ENCODE data around the gene LGALS7. TPM values are rescaled to one million over a fixed set of nuclear protein-coding genes. Genes with fewer than 3 reads are reported as not detected.
"Not testable (repeated sequence)": the region's sequence is repeated elsewhere in the genome, so short reads cannot be mapped to it uniquely, and the experiment has no call there.

Gene LGALS7
- total RNA-seq, 1 donor from 2014 or later, result not detected

DNA sequence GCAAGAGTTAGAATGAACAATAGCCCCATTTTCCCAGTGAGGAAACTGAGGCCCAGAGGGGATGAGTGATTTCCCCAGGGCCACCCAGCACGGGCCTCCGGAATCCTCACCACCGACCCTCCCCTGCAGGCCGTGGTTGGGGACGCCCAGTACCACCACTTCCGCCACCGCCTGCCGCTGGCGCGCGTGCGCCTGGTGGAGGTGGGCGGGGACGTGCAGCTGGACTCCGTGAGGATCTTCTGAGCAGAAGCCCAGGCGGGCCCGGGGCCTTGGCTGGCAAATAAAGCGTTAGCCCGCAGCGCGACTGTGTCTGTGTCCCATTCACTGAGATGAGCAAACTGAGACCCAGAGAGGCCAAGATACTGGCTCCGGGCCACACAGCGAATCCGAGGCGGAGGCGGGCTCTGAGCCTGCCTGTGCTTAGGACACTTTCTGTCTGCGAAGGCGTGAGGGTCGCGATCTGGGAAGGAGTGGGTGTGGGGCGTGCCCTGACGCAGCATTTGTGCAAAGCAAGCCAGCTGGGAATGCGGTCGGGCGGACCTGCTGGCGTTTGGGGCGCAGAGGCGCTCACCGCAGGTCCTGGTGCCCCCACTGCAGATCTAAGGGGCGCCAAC is 18.2 kb upstream of the LGALS7 start:
- intact Hi-C loops (cut with micrococcal nuclease); H3K27ac Mint-ChIP-seq; H3K9me3 Mint-ChIP-seq; H3K36me3 Mint-ChIP-seq (ENCODE audit: low read depth); DNase-seq; H3K4me3 Mint-ChIP-seq; H3K4me1 Mint-ChIP-seq; H3K27me3 Mint-ChIP-seq: not testable (repeated sequence)

DNA sequence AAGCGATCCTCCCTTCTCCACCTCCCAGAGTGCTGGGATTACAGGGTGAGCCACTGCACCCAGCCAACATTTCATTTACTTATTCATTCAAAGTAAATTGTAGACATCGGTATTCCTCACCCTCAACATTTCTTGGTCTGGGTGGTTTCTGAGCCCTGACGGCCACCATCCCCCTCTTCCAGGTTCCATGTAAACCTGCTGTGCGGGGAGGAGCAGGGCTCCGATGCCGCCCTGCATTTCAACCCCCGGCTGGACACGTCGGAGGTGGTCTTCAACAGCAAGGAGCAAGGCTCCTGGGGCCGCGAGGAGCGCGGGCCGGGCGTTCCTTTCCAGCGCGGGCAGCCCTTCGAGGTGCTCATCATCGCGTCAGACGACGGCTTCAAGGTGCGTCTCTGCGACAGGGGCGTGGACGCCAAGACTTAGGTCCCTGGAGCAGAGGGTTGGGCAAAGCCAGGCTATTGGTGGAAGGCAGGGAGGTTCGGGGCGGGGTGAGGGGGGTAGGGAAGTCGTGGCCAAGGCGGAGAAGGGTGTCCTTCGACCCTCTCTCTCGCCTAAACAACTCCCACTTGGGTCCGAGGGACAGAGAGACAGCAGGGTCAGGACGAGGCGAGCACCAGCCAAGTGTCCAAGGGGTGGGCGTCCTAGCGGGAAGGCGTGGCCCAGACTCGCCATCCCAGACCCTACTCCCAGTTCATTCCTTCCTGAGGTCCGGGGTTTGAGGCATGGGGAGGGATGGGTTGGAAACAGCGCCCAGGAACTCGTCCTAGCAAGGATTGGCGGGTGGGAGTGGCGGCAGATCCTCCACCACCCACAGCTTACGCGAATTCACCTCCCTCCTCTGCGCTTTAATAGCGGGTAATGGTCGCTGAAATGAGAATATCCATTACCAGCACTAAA is 17.4 kb upstream of the LGALS7 start:
- intact Hi-C loops (cut with micrococcal nuclease); DNase-seq; H3K36me3 Mint-ChIP-seq (ENCODE audit: low read depth); H3K9me3 Mint-ChIP-seq; H3K27ac Mint-ChIP-seq; H3K4me1 Mint-ChIP-seq; H3K4me3 Mint-ChIP-seq; H3K27me3 Mint-ChIP-seq: not testable (repeated sequence)

DNA sequence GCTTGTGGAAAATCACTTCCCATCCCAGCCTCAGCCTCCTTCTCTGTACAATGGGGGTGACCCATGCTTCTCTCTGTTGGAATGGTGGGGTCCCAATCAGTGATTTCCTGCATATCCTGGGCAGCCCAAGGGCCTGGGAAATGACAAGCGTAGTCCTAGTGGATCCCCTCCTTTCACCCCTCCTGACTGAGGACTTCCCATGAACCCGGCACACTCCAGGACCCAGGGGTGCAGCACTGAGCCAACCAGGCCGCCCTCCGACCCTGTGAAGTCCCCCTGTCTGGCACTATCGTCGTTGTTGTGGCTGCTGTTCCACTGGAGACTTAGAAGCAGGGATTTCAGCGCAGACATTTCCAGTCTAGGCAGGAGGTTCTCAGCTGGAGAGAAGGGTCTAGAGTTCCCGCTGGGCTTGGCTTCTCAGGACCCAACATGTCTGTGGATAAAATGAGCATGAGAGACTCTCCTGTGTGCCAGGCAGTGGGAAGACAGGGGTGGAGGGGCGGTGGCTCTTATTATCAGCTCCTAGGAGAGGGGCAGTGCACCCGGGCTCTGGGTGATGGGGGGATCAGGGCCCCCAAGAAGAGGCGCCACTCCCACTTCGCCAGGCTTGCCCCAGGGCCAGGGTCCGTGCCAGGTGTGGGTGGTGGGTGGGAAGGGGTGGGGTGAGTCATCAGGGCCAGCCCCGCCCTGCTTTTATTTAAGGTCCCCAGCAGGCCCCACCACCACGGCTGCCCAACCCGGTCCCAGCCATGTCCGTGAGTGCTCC is 15.3 kb upstream of the LGALS7 start, which contains the start of gene LGALS7B:
Gene LGALS7B (plus strand): TSS at position 723 of the 766 bp plus-strand sequence. CDS start 27 bp downstream, at position 750.
- peak within 1 kb of the TSS; percentile 53 for H3K27ac Mint-ChIP-seq
- H3K36me3 Mint-ChIP-seq (ENCODE audit: low read depth), result no peaks in the 10 kb centered on the region
- intact Hi-C loops (cut with micrococcal nuclease), result no loop called here

DNA sequence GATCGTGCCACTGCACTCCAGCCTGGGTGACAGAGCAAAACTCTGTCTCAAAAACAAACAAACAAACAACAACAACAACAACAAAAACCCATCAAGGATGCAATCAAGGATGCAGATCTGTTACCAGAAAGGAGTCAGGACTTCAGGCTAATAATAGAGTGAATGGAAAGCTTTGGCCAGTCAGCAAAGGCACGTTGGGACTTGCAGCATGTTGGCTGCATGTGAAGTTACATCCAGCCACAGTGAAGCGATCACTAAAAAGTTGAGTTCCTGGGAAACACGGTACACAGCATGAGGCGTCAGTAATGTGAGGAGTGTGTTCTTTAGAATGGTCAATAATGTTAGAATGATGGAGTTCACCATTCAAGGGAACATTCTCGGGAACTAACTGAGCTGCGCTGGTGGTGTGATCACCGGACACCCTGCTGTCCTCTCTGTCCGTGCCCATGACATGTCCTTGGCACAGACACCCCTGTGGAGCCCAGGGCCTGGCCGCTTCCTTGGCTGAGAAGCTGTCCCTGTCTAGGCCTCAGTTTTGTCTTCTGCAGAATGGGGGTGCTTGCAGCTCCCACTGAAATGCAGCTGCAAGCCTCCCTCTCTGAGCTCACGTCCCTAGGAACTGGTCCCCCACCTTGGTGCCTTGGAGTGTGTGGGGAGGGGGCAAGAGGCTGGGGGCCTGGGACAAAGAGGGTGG is 13.4 kb upstream of the LGALS7 start:
- H3K36me3 Mint-ChIP-seq (ENCODE audit: low read depth), result no peaks in the 10 kb centered on the region
- no peaks in the 10 kb centered on the region for H3K4me1 Mint-ChIP-seq
- no peak overlapping the region for H3K27ac Mint-ChIP-seq
- H3K9me3 Mint-ChIP-seq, result no peaks in the 10 kb centered on the region
- no peak for DNase-seq
- no peak overlapping the region for H3K4me3 Mint-ChIP-seq
- intact Hi-C loops (cut with micrococcal nuclease), result no loop called here
- H3K27me3 Mint-ChIP-seq, result peaks cover under 1% of the 10 kb centered on the region

More for the DNA sequence above, 15.3 kb upstream of the LGALS7 start, which contains the start of gene LGALS7B:
- H3K9me3 Mint-ChIP-seq, result no peaks in the 10 kb centered on the region
- H3K27me3 Mint-ChIP-seq, result peaks cover 2% of the 10 kb centered on the region
- DNase-seq, result no peak
- H3K4me1 Mint-ChIP-seq, result peaks cover 3% of the 10 kb centered on the region
- H3K4me3 Mint-ChIP-seq, result no peak within 1 kb of the TSS

DNA sequence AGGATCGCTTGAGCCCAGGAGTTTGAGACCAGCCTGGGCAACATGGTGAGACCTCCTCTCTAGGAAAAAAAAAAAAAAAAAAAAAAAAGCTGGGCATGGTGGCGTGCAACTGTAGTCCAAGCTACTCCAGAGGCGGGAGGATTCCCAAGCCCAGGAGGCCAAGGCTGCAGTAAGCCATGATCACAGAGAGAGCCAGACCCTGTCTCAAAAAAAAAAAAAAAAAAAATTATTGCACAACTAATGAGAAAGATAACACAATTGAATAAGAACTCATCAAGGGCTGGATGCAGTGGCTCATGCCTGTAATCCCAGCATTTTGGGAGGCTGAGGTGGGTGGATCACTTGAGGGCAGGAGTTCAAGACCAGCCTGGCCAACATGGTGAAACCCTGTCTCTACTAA is 12.7 kb upstream of the LGALS7 start:
- not testable (repeated sequence) for H3K27ac Mint-ChIP-seq, H3K4me3 Mint-ChIP-seq, H3K9me3 Mint-ChIP-seq

DNA sequence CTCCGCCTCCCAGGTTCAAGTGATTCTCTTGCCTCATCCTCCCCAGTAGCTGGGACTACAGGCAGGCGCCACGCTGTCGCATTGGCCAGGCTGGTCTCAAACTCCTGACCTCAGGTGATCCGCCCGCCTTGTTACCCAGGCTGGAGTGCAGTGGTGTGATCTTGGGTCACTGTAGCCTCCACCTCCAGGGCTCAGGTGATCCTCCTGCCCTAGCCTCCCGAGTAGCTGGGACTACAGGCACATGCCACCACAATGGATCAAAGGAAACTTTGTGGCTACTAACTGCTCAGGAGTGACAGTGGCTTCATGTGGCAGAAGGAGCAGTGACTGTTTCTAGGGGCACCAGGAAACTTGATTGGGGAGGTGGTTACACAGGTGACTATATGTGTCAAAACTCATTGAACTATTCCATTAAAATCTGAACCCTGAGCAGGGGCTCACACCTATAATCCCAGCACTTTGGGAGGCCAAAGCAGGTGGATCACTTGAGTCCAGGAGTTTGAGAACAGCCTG is 11.9 kb upstream of the LGALS7 start:
- intact Hi-C loops (cut with micrococcal nuclease), result no loop called here
- H3K9me3 Mint-ChIP-seq, result no peaks in the 10 kb centered on the region
- no peak overlapping the region for H3K27ac Mint-ChIP-seq

More for the DNA sequence above, 12.7 kb upstream of the LGALS7 start:
- intact Hi-C loops (cut with micrococcal nuclease); DNase-seq; H3K4me1 Mint-ChIP-seq; H3K27me3 Mint-ChIP-seq; H3K36me3 Mint-ChIP-seq (ENCODE audit: low read depth): not testable (repeated sequence)

DNA sequence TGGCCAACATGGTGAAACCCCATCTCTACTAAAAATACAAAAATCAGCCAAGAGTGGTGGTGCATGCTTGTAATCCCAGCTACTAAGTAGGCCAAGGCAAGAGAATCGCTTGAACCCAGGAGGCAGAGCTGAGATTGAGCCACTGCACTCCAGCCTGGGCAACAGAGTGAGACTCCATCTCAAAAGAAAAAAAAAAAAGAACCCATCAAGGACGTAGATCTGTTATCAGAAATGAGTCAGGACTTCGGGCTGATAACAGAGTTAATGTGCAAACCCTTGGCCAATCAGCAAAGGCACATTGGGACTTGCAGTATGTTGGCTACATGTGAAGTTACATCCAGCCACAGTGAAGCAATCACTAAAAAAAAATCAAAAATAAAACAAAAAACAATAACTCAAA is 10.9 kb upstream of the LGALS7 start:
- DNase-seq, result no peak
- no peak overlapping the region for H3K27ac Mint-ChIP-seq
- H3K27me3 Mint-ChIP-seq, result peaks cover 7% of the 10 kb centered on the region
- no peaks in the 10 kb centered on the region for H3K4me1 Mint-ChIP-seq
- intact Hi-C loops (cut with micrococcal nuclease), result no loop called here
- H3K4me3 Mint-ChIP-seq, result no peak overlapping the region
- H3K9me3 Mint-ChIP-seq, result no peaks in the 10 kb centered on the region
- no peaks in the 10 kb centered on the region for H3K36me3 Mint-ChIP-seq (ENCODE audit: low read depth)

More for the DNA sequence above, 11.9 kb upstream of the LGALS7 start:
- no peak for DNase-seq
- Mint-ChIP-seq H3K4me1 (no peaks in the 10 kb centered on the region), H3K36me3 (ENCODE audit: low read depth) (no peaks in the 10 kb centered on the region), H3K27me3 (peaks cover 6% of the 10 kb centered on the region), H3K4me3 (no peak overlapping the region)

DNA sequence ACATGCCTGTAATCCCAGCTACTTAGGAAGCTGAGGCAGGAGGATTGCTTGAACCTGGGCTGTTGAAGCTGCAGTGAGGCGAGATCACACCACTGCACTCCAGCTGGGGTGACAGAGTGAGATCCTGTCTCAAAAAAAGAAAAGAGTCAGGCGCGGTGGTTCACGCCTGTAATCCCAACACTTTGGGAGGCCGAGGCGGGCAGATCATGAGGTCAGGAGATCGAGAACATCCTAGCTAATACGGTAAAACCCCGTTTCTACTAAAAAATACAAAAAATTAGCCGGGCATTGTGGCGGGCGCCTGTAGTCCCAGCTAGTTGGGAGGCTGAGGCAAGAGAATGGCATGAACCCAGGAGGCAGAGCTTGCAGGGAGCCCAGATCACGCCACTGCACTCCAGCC is 8.9 kb upstream of the LGALS7 start:
- H3K4me1 Mint-ChIP-seq; H3K27ac Mint-ChIP-seq; H3K9me3 Mint-ChIP-seq; intact Hi-C loops (cut with micrococcal nuclease); DNase-seq; H3K36me3 Mint-ChIP-seq (ENCODE audit: low read depth); H3K4me3 Mint-ChIP-seq: not testable (repeated sequence)
- H3K27me3 Mint-ChIP-seq, result peaks cover 12% of the 10 kb centered on the region

DNA sequence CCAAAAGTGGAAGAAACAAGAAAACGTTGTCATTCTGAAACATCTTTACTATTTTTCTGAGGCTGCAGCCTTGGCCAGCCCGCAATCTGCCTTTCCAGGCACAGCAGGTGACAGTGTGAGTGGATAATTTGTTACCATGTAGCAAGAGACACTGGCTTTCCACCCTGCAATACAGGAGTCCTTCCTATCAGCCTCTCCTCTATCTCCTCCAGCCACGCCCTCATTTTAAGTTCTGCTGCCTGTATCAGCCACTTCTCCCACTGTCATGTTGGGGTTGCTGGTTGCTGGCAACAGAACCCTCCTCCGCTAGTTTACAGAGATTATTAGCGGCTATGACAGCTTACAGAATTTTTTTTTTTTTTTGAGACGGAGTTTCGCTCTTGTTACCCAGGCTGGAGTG is 7.7 kb upstream of the LGALS7 start:
- DNase-seq, result no peak
- Mint-ChIP-seq H3K4me1 (no peaks in the 10 kb centered on the region), H3K27me3 (peaks cover 12% of the 10 kb centered on the region), H3K36me3 (ENCODE audit: low read depth) (no peaks in the 10 kb centered on the region), H3K4me3 (no peak overlapping the region), H3K27ac (no peak overlapping the region), H3K9me3 (no peaks in the 10 kb centered on the region)
- intact Hi-C loops (cut with micrococcal nuclease), result no loop called here

DNA sequence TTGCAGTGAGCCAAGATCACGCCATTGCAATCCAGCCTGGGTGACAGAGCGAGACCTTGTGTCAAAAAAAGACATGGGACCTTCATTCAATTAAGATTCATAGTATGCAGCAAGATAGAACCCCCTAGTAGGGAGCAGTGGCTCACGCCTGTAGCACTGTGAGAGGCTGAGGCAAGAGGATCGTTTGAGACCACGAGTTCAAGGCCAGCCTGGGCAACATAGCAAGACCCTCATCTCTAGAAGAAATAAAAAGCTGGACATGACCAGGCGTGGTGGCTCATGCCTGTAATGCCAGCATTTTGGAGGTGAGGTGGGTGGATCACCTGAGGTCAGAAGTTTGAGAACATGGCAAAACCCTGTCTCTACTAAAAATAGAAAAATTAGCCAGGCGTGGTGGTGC is 7.1 kb upstream of the LGALS7 start:
- DNase-seq, result no peak
- H3K27me3 Mint-ChIP-seq, result peaks cover 12% of the 10 kb centered on the region
- no peaks in the 10 kb centered on the region for H3K4me1 Mint-ChIP-seq
- H3K4me3 Mint-ChIP-seq, result no peak overlapping the region
- intact Hi-C loops (cut with micrococcal nuclease), result no loop called here
- H3K27ac Mint-ChIP-seq, result no peak overlapping the region
- H3K36me3 Mint-ChIP-seq (ENCODE audit: low read depth), result no peaks in the 10 kb centered on the region
- no peaks in the 10 kb centered on the region for H3K9me3 Mint-ChIP-seq

DNA sequence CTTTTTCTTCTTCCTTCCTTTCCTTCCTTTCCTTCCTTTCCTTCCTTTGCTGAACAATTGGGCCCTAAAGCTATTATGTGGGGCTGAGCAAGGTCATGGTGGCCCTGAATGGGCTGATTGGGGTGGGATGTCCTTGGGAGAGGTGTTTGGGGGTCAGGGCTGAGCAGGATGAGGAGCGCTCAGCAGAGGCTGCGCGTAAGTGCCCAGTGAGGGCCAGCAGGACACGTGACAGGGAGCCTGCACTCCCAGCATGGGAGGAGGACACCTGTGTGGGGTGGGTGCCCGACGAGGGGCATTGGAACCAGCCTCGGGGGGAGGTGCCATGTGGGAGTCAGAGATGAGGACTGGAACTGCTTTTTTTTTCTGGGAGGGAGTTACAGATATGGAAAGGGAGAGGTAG is 5.4 kb upstream of the LGALS7 start:
- intact Hi-C loops (cut with micrococcal nuclease), result no loop called here
- peaks cover 12% of the 10 kb centered on the region for H3K27me3 Mint-ChIP-seq
- no peak overlapping the region for H3K4me3 Mint-ChIP-seq
- no peaks in the 10 kb centered on the region for H3K9me3 Mint-ChIP-seq
- no peaks in the 10 kb centered on the region for H3K36me3 Mint-ChIP-seq (ENCODE audit: low read depth)
- H3K27ac Mint-ChIP-seq, result no peak overlapping the region
- no peak for DNase-seq
- no peaks in the 10 kb centered on the region for H3K4me1 Mint-ChIP-seq

DNA sequence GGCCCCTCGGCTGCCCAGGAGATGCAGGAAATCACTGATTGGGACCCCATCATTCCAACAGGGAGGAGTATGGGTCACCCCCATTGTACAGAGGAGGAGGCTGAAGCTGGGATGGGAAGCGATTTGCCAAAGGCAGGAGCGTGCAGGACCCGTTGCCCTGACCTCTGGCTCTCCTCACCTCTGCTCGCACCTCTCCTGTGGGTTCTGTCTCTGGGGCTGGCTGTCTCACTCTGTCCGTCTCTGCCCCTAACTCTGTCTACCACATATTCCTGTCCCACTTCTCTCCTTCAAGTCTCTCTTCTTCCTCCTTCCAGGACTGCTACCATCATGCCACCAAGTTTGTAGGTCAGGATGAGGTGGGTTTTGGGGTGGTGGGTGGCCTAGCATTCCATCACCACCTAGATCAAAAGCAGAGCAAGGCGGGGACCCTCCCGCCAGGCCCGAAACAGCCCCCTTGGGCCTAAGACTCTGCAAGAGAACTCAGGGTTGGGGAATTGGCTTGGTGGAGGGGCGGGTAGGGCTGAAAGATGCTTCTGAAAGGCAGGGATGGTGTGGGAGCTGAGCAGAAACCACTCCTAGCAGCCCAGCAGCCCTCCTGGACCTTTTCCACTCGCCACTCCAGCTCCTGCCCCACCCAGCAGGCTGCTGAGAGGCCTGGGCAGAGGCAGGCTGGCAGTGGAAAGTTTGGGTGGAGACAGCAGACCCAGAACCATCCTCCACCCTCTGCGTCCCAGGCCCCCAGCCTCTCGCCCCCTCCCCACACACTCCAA is 1.0 kb upstream of the LGALS7 start:
- no peak overlapping the region for H3K27ac Mint-ChIP-seq
- peaks cover 5% of the 10 kb centered on the region for H3K27me3 Mint-ChIP-seq
- no peaks in the 10 kb centered on the region for H3K9me3 Mint-ChIP-seq
- no peaks in the 10 kb centered on the region for H3K36me3 Mint-ChIP-seq (ENCODE audit: low read depth)
- intact Hi-C loops (cut with micrococcal nuclease), result no loop called here
- peaks cover 3% of the 10 kb centered on the region for H3K4me1 Mint-ChIP-seq
- DNase-seq, result no peak
- no peak overlapping the region for H3K4me3 Mint-ChIP-seq

DNA sequence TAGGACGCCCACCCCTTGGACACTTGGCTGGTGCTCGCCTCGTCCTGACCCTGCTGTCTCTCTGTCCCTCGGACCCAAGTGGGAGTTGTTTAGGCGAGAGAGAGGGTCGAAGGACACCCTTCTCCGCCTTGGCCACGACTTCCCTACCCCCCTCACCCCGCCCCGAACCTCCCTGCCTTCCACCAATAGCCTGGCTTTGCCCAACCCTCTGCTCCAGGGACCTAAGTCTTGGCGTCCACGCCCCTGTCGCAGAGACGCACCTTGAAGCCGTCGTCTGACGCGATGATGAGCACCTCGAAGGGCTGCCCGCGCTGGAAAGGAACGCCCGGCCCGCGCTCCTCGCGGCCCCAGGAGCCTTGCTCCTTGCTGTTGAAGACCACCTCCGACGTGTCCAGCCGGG is 1.7 kb downstream of the LGALS7 start:
- H3K36me3 Mint-ChIP-seq (ENCODE audit: low read depth); H3K27ac Mint-ChIP-seq; H3K27me3 Mint-ChIP-seq; DNase-seq; H3K4me1 Mint-ChIP-seq; H3K9me3 Mint-ChIP-seq; H3K4me3 Mint-ChIP-seq; intact Hi-C loops (cut with micrococcal nuclease): not testable (repeated sequence)
